SK-N-SH treated with all-trans-retinoic acid at 6 μM for 48 hours (cell line): Measurements from ENCODE around the gene HPS3.

Experiments used
- ATAC-seq: fragments of 200-7000 bp; cut with Tn5 transposase; 3 replicates; pipeline ENCODE4 v1.9.1; 2020; ENCODE audit warnings: mild to moderate bottlenecking, moderate library complexity
- ARNTL ChIP-seq: fragments of 450-650 bp; formaldehyde crosslinking; IDR thresholded peaks from 2 replicates; pipeline ENCODE4 v1.5.0; 2020; ENCODE audit warnings: low read depth, mild to moderate bottlenecking, moderate library complexity, borderline replicate concordance
- BACH2 ChIP-seq: fragments of 250-450 bp; sonication (Bioruptor Pico); IDR thresholded peaks from 2 replicates; pipeline ENCODE4 v1.9.0; 2021; ENCODE audit warnings: mild to moderate bottlenecking, borderline replicate concordance
- ESRRG ChIP-seq: fragments of 250-450 bp; sonication (Bioruptor Pico); IDR thresholded peaks from 2 replicates; pipeline ENCODE4 v1.6.1; 2021; ENCODE audit warnings: mild to moderate bottlenecking
- ISL1 ChIP-seq: fragments of 250-450 bp; sonication (Bioruptor Pico); IDR thresholded peaks from 2 replicates; pipeline ENCODE4 v2.1.2; 2022; ENCODE audit warnings: mild to moderate bottlenecking, moderate library complexity
- SNAI2 ChIP-seq: fragments of 250-450 bp; sonication (Bioruptor Pico); IDR thresholded peaks from 2 replicates; pipeline ENCODE4 v1.5.0; 2020; ENCODE audit warnings: mild to moderate bottlenecking, moderate library complexity
- TCF4 ChIP-seq: fragments of 250-450 bp; sonication (Bioruptor Pico); IDR thresholded peaks from 2 replicates; pipeline ENCODE4 v1.8.0; 2021; ENCODE audit warnings: mild to moderate bottlenecking, moderate library complexity, borderline replicate concordance
- TOX ChIP-seq: fragments of 250-450 bp; sonication (Bioruptor Pico); IDR thresholded peaks from 2 replicates; pipeline ENCODE4 v1.8.0; 2021; ENCODE audit warnings: mild to moderate bottlenecking, moderate library complexity, borderline replicate concordance
- ZFP3 ChIP-seq: fragments of 250-450 bp; sonication (Bioruptor Pico); IDR thresholded peaks from 2 replicates; pipeline ENCODE4 v1.5.0; 2020; ENCODE audit warnings: mild to moderate bottlenecking, moderate library complexity
- ZFP30 ChIP-seq: fragments of 450-650 bp; formaldehyde crosslinking; IDR thresholded peaks from 2 replicates; pipeline ENCODE4 v1.5.0; 2022; ENCODE audit warnings: mild to moderate bottlenecking, moderate library complexity
- ZNF565 ChIP-seq: fragments of 450-650 bp; formaldehyde crosslinking; conservative IDR thresholded peaks from 2 replicates; pipeline ENCODE4 v1.5.0; 2020; ENCODE audit warnings: low read depth, mild to moderate bottlenecking, moderate library complexity
- ZNF70 ChIP-seq: fragments of 450-650 bp; formaldehyde crosslinking; IDR thresholded peaks from 2 replicates; pipeline ENCODE4 v1.5.0; 2020; ENCODE audit warnings: mild to moderate bottlenecking, moderate library complexity
- ZNF8 ChIP-seq: fragments of 450-650 bp; formaldehyde crosslinking; IDR thresholded peaks from 2 replicates; pipeline ENCODE4 v1.5.0; 2020; ENCODE audit warnings: mild to moderate bottlenecking, moderate library complexity
- TF ChIP-seq, protein P1 (sequence below): fragments of 250-450 bp; sonication (Bioruptor Pico); IDR thresholded peaks from 2 replicates; pipeline ENCODE4 v1.5.0; 2020; ENCODE audit warnings: mild to moderate bottlenecking, moderate library complexity
- TF ChIP-seq, protein P2 (sequence below): fragments of 250-450 bp; sonication (Bioruptor Pico); IDR thresholded peaks from 2 replicates; pipeline ENCODE4 v1.8.0; 2021; ENCODE audit warnings: low read depth, mild to moderate bottlenecking, moderate library complexity, borderline replicate concordance
- TF ChIP-seq, protein P3 (sequence below): fragments of 250-450 bp; sonication (Bioruptor Pico); IDR thresholded peaks from 2 replicates; pipeline ENCODE4 v1.5.1; 2021; ENCODE audit warnings: mild to moderate bottlenecking, moderate library complexity
- TF ChIP-seq, protein P4 (sequence below): fragments of 250-450 bp; sonication (Bioruptor Pico); IDR thresholded peaks from 2 replicates; pipeline ENCODE4 v1.8.0; 2020; ENCODE audit warnings: mild to moderate bottlenecking, moderate library complexity, borderline replicate concordance
- TF ChIP-seq, protein P5 (sequence below): fragments of 250-450 bp; sonication (Bioruptor Pico); IDR thresholded peaks from 2 replicates; pipeline ENCODE4 v1.5.1; 2020; ENCODE audit warnings: low read depth, mild to moderate bottlenecking, moderate library complexity

Gene HPS3

DNA sequence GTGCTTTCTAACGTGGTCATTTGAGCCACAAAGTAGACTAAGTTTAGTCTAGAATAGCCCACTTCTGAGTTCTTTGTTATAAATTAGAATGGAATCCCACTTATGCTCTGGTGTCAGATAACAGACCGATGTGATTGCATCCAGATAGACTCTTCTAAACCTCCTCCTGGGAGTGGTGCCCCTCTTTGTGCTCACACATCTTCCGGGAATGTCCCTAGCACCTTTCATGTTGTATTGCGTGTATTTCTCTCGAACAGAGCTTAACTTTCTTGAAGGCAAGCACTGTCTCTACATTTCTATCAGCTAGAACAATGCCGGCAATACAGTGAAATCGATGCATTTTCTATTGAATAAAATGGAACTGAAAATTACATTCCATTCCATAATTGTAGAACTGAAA is 69.2 kb downstream of the HPS3 start:
- TF ChIP-seq BACH2, result no peak
- TF ChIP-seq ZNF565 (CRISPR knock-in tag), result no peak
- TF ChIP-seq, protein P1, sequence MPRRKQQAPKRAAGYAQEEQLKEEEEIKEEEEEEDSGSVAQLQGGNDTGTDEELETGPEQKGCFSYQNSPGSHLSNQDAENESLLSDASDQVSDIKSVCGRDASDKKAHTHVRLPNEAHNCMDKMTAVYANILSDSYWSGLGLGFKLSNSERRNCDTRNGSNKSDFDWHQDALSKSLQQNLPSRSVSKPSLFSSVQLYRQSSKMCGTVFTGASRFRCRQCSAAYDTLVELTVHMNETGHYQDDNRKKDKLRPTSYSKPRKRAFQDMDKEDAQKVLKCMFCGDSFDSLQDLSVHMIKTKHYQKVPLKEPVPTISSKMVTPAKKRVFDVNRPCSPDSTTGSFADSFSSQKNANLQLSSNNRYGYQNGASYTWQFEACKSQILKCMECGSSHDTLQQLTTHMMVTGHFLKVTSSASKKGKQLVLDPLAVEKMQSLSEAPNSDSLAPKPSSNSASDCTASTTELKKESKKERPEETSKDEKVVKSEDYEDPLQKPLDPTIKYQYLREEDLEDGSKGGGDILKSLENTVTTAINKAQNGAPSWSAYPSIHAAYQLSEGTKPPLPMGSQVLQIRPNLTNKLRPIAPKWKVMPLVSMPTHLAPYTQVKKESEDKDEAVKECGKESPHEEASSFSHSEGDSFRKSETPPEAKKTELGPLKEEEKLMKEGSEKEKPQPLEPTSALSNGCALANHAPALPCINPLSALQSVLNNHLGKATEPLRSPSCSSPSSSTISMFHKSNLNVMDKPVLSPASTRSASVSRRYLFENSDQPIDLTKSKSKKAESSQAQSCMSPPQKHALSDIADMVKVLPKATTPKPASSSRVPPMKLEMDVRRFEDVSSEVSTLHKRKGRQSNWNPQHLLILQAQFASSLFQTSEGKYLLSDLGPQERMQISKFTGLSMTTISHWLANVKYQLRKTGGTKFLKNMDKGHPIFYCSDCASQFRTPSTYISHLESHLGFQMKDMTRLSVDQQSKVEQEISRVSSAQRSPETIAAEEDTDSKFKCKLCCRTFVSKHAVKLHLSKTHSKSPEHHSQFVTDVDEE (CRISPR knock-in tag), result no peak
- TF ChIP-seq, protein P2, sequence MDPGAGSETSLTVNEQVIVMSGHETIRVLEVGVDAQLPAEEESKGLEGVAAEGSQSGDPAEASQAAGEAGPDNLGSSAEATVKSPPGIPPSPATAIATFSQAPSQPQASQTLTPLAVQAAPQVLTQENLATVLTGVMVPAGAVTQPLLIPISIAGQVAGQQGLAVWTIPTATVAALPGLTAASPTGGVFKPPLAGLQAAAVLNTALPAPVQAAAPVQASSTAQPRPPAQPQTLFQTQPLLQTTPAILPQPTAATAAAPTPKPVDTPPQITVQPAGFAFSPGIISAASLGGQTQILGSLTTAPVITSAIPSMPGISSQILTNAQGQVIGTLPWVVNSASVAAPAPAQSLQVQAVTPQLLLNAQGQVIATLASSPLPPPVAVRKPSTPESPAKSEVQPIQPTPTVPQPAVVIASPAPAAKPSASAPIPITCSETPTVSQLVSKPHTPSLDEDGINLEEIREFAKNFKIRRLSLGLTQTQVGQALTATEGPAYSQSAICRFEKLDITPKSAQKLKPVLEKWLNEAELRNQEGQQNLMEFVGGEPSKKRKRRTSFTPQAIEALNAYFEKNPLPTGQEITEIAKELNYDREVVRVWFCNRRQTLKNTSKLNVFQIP, result no peak
- no peak for TF ChIP-seq SNAI2 (CRISPR knock-in tag)
- TF ChIP-seq, protein P3, sequence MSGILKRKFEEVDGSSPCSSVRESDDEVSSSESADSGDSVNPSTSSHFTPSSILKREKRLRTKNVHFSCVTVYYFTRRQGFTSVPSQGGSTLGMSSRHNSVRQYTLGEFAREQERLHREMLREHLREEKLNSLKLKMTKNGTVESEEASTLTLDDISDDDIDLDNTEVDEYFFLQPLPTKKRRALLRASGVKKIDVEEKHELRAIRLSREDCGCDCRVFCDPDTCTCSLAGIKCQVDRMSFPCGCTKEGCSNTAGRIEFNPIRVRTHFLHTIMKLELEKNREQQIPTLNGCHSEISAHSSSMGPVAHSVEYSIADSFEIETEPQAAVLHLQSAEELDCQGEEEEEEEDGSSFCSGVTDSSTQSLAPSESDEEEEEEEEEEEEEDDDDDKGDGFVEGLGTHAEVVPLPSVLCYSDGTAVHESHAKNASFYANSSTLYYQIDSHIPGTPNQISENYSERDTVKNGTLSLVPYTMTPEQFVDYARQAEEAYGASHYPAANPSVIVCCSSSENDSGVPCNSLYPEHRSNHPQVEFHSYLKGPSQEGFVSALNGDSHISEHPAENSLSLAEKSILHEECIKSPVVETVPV (CRISPR knock-in tag), result no peak
- no peak for TF ChIP-seq ARNTL

DNA sequence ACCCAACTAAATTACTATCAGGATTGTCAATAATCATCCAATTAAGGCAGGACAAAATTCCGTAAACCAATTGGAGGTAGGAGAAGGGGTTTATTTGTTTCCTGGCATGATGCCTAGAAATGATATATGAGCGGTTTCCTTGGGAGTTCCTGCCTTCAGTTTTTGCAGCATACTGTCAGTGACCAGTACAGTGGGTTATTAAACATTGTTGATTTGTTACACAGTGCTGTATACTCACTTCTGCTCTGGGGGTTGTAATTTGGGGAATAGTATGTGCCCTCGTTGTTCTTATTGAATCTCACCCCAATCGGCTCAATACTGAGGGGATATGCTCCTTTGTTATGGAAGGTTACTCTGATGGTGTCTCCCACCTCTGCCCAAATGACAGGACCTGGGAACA is 70.0 kb downstream of the HPS3 start:
- peak; percentile 35; the same call in 2 of the 3 replicates for ATAC-seq
- TF ChIP-seq ZNF70, result peak; percentile 56; the same call in 1 of the 2 replicates
- TF ChIP-seq, protein P3 (CRISPR knock-in tag), result no peak
- TF ChIP-seq ZFP3 (CRISPR knock-in tag), result no peak

More for the DNA sequence above, 69.2 kb downstream of the HPS3 start:
- ATAC-seq, result peak; percentile 72

DNA sequence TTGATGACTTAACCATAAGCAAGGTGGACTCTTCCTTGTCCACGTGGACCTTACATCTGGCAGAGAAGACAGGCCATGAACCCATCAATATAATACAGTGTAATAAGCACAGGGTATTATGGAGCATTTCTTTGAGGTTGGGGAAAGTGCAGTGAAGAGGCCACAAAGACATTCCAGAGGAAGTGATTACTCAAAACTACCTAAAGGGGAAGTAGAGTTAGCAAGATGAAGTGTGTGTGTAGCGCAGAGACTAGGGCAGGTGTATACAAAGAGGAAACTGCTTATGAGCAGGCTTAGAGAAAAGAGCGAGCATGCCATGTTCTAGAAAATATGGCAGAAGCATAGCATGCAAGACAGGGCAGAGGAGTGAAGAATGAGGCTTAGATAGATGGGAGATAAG is 74.3 kb downstream of the HPS3 start:
- TF ChIP-seq, protein P4, sequence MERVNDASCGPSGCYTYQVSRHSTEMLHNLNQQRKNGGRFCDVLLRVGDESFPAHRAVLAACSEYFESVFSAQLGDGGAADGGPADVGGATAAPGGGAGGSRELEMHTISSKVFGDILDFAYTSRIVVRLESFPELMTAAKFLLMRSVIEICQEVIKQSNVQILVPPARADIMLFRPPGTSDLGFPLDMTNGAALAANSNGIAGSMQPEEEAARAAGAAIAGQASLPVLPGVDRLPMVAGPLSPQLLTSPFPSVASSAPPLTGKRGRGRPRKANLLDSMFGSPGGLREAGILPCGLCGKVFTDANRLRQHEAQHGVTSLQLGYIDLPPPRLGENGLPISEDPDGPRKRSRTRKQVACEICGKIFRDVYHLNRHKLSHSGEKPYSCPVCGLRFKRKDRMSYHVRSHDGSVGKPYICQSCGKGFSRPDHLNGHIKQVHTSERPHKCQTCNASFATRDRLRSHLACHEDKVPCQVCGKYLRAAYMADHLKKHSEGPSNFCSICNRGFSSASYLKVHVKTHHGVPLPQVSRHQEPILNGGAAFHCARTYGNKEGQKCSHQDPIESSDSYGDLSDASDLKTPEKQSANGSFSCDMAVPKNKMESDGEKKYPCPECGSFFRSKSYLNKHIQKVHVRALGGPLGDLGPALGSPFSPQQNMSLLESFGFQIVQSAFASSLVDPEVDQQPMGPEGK (CRISPR knock-in tag), result no peak
- TF ChIP-seq ZNF8 (CRISPR knock-in tag) (no peak), BACH2 (no peak), ARNTL (no peak), ISL1 (CRISPR knock-in tag) (no peak), ESRRG (no peak), TCF4 (no peak), ZNF565 (CRISPR knock-in tag) (no peak), TOX (no peak), ZFP30 (CRISPR knock-in tag) (no peak), ZNF70 (no peak), ZFP3 (CRISPR knock-in tag) (no peak)
- TF ChIP-seq, protein P2, result no peak
- TF ChIP-seq, protein P3 (CRISPR knock-in tag), result no peak
- TF ChIP-seq, protein P5, sequence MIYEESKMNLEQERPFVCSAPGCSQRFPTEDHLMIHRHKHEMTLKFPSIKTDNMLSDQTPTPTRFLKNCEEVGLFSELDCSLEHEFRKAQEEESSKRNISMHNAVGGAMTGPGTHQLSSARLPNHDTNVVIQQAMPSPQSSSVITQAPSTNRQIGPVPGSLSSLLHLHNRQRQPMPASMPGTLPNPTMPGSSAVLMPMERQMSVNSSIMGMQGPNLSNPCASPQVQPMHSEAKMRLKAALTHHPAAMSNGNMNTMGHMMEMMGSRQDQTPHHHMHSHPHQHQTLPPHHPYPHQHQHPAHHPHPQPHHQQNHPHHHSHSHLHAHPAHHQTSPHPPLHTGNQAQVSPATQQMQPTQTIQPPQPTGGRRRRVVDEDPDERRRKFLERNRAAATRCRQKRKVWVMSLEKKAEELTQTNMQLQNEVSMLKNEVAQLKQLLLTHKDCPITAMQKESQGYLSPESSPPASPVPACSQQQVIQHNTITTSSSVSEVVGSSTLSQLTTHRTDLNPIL, result no peak
- no peak for ATAC-seq
